Measurements from ENCODE around the gene AARS1.

Gene AARS1

DNA sequence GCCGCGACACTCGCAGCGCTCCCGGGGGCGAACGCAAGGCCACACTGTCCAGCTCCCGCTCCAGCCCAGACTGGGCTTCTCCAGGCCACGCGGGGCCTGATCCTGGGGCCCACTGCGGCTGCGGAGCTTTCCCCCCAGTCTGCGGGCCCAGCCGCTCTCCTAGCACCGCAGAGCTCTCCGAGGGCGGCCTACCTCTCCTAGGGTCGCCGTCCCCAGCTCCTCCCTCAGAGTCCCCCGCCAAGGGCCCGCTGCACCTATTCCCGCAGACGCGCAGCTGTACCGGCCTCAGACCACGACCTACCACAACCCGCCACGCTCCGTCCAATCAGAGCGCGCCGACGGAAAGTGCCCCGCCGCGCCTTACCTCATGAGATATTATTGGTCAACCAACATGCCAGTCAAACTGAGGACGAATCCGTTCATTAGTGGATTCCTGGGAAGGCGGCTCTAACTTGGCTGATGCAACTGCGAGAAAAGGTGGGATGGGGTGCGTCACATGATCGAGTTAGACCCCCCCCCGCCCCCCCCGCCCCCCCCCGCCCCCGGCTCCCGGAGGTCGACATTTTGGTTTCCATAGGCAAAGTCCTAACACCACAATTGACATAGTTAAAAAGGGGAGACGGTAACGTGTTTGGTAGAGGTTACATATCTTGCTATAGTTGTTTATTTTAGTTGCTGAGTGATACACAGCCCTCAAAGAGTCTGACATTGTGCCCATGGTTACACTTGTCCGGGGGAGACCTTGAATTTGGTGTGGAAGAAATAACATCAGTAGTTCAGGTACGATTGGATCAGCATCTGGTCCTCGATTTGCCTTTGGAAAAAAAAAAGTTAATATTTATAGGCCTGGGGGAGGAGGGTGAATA, at the start of gene AARS1:
TSS of gene AARS1 (minus strand) at position 278 of the 866 bp plus-strand sequence. CDS start 6,743 bp downstream, outside the sequence.
- Histone ChIP-seq H3K4me1 (ENCODE audit: control insufficient read depth, insufficient read depth, low read length) (peaks cover 3% of the 10 kb centered on the region; the same call in 1 of the 2 replicates), H3K27ac (ENCODE audit: extremely low read depth, low read depth, low read length) (peak within 1 kb of the TSS; percentile 97), H3K4me3 (ENCODE audit: low read depth, low read length) (peak within 1 kb of the TSS; percentile 84), H3K9me3 (ENCODE audit: control insufficient read depth, insufficient read depth, low read depth, low read length) (no peaks in the 10 kb centered on the region), H3K36me3 (ENCODE audit: control insufficient read depth in 2 of 2, insufficient read depth in 1 of 2, low read length in 2 of 2) (peaks cover 13 to 18% of the 10 kb centered on the region in 2 experiments; a peak in 2 of 3 replicates)
- ChIA-PET POLR2A (interaction anchor here (0.5 to 2.6 kb wide), 27 partner anchors 8 to 357 kb away, joined by 3 to 32 read pairs (median 5); partner anchors contain the start of genes DDX19A, DDX19B, EXOSC6 and FCSK), CTCF (interaction anchor here (1.2 to 1.5 kb wide), 2 partner anchors 10 to 22 kb away, joined by 3 to 7 read pairs; partner anchors contain the start of gene DDX19B)
- TF ChIP-seq ZNF596 (tag by site-specific recombination; IDR thresholded peaks at IDR 0.05): no peak
- TF ChIP-seq, protein P1, sequence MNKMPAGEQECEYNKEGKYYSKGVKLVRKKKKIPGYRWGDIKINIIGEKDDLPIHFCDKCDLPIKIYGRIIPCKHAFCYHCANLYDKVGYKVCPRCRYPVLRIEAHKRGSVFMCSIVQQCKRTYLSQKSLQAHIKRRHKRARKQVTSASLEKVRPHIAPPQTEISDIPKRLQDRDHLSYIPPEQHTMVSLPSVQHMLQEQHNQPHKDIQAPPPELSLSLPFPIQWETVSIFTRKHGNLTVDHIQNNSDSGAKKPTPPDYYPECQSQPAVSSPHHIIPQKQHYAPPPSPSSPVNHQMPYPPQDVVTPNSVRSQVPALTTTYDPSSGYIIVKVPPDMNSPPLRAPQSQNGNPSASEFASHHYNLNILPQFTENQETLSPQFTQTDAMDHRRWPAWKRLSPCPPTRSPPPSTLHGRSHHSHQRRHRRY (tag by site-specific recombination; IDR thresholded peaks at IDR 0.05): no peak
- TF ChIP-seq BCL11A (tag by site-specific recombination; IDR thresholded peaks at IDR 0.05; ENCODE audit: low read depth): no peak
- 0 out of 2 replicates have a peak, but pooled peaks have one; percentile 36 for TF ChIP-seq SP7 (tag by site-specific recombination; IDR thresholded peaks at IDR 0.05)
- no peak for TF ChIP-seq ZNF544 (tag by site-specific recombination; IDR thresholded peaks at IDR 0.05)
- TF ChIP-seq, protein P2, sequence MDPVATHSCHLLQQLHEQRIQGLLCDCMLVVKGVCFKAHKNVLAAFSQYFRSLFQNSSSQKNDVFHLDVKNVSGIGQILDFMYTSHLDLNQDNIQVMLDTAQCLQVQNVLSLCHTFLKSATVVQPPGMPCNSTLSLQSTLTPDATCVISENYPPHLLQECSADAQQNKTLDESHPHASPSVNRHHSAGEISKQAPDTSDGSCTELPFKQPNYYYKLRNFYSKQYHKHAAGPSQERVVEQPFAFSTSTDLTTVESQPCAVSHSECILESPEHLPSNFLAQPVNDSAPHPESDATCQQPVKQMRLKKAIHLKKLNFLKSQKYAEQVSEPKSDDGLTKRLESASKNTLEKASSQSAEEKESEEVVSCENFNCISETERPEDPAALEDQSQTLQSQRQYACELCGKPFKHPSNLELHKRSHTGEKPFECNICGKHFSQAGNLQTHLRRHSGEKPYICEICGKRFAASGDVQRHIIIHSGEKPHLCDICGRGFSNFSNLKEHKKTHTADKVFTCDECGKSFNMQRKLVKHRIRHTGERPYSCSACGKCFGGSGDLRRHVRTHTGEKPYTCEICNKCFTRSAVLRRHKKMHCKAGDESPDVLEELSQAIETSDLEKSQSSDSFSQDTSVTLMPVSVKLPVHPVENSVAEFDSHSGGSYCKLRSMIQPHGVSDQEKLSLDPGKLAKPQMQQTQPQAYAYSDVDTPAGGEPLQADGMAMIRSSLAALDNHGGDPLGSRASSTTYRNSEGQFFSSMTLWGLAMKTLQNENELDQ (tag by site-specific recombination; IDR thresholded peaks at IDR 0.05; ENCODE audit: low read depth): no peak
- TF ChIP-seq, protein P3, sequence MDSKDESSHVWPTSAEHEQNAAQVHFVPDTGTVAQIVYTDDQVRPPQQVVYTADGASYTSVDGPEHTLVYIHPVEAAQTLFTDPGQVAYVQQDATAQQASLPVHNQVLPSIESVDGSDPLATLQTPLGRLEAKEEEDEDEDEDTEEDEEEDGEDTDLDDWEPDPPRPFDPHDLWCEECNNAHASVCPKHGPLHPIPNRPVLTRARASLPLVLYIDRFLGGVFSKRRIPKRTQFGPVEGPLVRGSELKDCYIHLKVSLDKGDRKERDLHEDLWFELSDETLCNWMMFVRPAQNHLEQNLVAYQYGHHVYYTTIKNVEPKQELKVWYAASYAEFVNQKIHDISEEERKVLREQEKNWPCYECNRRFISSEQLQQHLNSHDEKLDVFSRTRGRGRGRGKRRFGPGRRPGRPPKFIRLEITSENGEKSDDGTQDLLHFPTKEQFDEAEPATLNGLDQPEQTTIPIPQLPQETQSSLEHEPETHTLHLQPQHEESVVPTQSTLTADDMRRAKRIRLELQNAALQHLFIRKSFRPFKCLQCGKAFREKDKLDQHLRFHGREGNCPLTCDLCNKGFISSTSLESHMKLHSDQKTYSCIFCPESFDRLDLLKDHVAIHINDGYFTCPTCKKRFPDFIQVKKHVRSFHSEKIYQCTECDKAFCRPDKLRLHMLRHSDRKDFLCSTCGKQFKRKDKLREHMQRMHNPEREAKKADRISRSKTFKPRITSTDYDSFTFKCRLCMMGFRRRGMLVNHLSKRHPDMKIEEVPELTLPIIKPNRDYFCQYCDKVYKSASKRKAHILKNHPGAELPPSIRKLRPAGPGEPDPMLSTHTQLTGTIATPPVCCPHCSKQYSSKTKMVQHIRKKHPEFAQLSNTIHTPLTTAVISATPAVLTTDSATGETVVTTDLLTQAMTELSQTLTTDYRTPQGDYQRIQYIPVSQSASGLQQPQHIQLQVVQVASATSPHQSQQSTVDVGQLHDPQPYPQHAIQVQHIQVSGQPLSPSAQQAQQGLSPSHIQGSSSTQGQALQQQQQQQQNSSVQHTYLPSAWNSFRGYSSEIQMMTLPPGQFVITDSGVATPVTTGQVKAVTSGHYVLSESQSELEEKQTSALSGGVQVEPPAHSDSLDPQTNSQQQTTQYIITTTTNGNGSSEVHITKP (tag by site-specific recombination; IDR thresholded peaks at IDR 0.05): peak; percentile 78
- TF ChIP-seq YY2 (tag by site-specific recombination; IDR thresholded peaks at IDR 0.05): peak; percentile 50; the same call in 1 of the 2 replicates
- TF ChIP-seq ZNF571 (tag by site-specific recombination; IDR thresholded peaks at IDR 0.05): no peak
- TF ChIP-seq ZEB2 (tag by site-specific recombination; IDR thresholded peaks at IDR 0.05): 0 out of 2 replicates have a peak, but pooled peaks have one; percentile 27
- no peak for TF ChIP-seq ZNF558 (tag by site-specific recombination; IDR thresholded peaks at IDR 0.05)
- no peak for TF ChIP-seq ZFP3 (tag by site-specific recombination; IDR thresholded peaks at IDR 0.05; ENCODE audit: low read depth)
- TF ChIP-seq ZFHX2 (tag by site-specific recombination; conservative IDR thresholded peaks at IDR 0.05): 0 out of 2 replicates have a peak, but pooled peaks have one; percentile 20
- no peak for TF ChIP-seq ZNF777 (tag by site-specific recombination; IDR thresholded peaks at IDR 0.05; ENCODE audit: borderline replicate concordance)
- 0 out of 2 replicates have a peak, but pooled peaks have one; percentile 49 for TF ChIP-seq ZFP69B (tag by site-specific recombination; IDR thresholded peaks at IDR 0.05)
- peak; percentile 38; the same call in 1 of the 2 replicates for TF ChIP-seq ATF2 (tag by site-specific recombination; IDR thresholded peaks at IDR 0.05; ENCODE audit: low read depth)
- TF ChIP-seq, protein P4, sequence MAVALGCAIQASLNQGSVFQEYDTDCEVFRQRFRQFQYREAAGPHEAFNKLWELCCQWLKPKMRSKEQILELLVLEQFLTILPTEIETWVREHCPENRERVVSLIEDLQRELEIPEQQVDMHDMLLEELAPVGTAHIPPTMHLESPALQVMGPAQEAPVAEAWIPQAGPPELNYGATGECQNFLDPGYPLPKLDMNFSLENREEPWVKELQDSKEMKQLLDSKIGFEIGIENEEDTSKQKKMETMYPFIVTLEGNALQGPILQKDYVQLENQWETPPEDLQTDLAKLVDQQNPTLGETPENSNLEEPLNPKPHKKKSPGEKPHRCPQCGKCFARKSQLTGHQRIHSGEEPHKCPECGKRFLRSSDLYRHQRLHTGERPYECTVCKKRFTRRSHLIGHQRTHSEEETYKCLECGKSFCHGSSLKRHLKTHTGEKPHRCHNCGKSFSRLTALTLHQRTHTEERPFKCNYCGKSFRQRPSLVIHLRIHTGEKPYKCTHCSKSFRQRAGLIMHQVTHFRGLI (tag by site-specific recombination; IDR thresholded peaks at IDR 0.05): peak; percentile 30; the same call in 1 of the 2 replicates
- TF ChIP-seq ZNF398 (tag by site-specific recombination; IDR thresholded peaks at IDR 0.05): peak; percentile 73
- TF ChIP-seq ZSCAN18 (tag by site-specific recombination; IDR thresholded peaks at IDR 0.05): no peak
- TF ChIP-seq ZNF555 (tag by site-specific recombination; conservative IDR thresholded peaks at IDR 0.05): no peak
- no peak; the same call in 1 of the 2 replicates for TF ChIP-seq ZNF792 (tag by site-specific recombination; IDR thresholded peaks at IDR 0.05)

Data from HEK293 (cell line).